CD4-positive, alpha-beta T cell (primary cell): ENCODE data around the gene TEX101. TPM values are rescaled to one million over a fixed set of nuclear protein-coding genes. Genes with fewer than 3 reads are reported as not detected.
"Not testable (repeated sequence)": the region's sequence is repeated elsewhere in the genome, so short reads cannot be mapped to it uniquely, and the experiment has no call there.

Source experiments
- ATAC-seq: fragments of 200-7000 bp; cut with Tn5 transposase; one replicate; pipeline ENCODE4 v1.10.0; 2022; ENCODE audit warnings: mild to moderate bottlenecking; ENCODE audit not compliant: poor library complexity
- CTCF ChIA-PET: fragments of 350-600 bp; sonication (Branson Sonifier 250); formaldehyde crosslinking; loops from one replicate; lab custom pipeline; 2021; ENCODE audit warnings: antibody characterized with exemption, inconsistent platforms; lab: Charles Lee
- POLR2A ChIA-PET: fragments of 350-600 bp; sonication (Branson Sonifier 250); formaldehyde crosslinking; loops from one replicate; lab custom pipeline; 2021; ENCODE audit warnings: antibody characterized with exemption, inconsistent platforms; lab: Charles Lee
- DNase-seq, 14 experiments: peaks; one replicate each; pipeline ENCODE4 v3.0.0-alpha.2; 2013 to 2020; ENCODE audit warnings: mixed read lengths in 2 of 14
- H3K27ac ChIP-seq, 2 donors: one replicate each; pipeline versions ENCODE4 v1.5.1 to v1.7.0; 2013; ENCODE audit warnings: low read length in 2 of 2, low read depth in 1 of 2, mild to moderate bottlenecking in 1 of 2
- H3K27me3 ChIP-seq, 2 experiments: 1 replicate in 1 of 2; 2 replicates in 1 of 2; pipeline versions ENCODE4 v1.6.1 to v1.7.0; 2013; ENCODE audit warnings: low read length in 2 of 2, control low read depth in 1 of 2, mild to moderate bottlenecking in 1 of 2, moderate library complexity in 1 of 2; ENCODE audit not compliant: insufficient read depth in 2 of 2, control insufficient read depth in 1 of 2
- H3K36me3 ChIP-seq: one replicate; pipeline ENCODE4 v1.6.1; 2013; ENCODE audit warnings: low read length, control low read depth; ENCODE audit not compliant: insufficient read depth
- H3K4me1 ChIP-seq: one replicate; pipeline ENCODE4 v1.6.1; 2013; ENCODE audit warnings: low read length, control low read depth; ENCODE audit not compliant: insufficient read depth
- H3K4me3 ChIP-seq: one replicate; pipeline ENCODE4 v1.5.1; 2013; ENCODE audit warnings: mild to moderate bottlenecking, low read length, moderate library complexity
- H3K9me3 ChIP-seq, 2 experiments: 1 replicate in 1 of 2; 2 replicates in 1 of 2; pipeline versions ENCODE4 v1.6.1 to v1.7.0; 2013; ENCODE audit warnings: low read length in 2 of 2, mild to moderate bottlenecking in 2 of 2, control low read depth in 1 of 2, moderate library complexity in 1 of 2; ENCODE audit not compliant: control insufficient read depth in 1 of 2, insufficient read depth in 1 of 2
- H3K27ac Mint-ChIP-seq: one replicate; pipeline ENCODE4 v1.8.0; 2020; ENCODE audit warnings: mixed read lengths
- H3K27me3 Mint-ChIP-seq: one replicate; pipeline ENCODE4 v1.8.0; 2021; ENCODE audit warnings: mixed read lengths
- H3K36me3 Mint-ChIP-seq: one replicate; pipeline ENCODE4 v1.8.0; 2021; ENCODE audit warnings: low read depth, mixed read lengths
- H3K4me1 Mint-ChIP-seq: one replicate; pipeline ENCODE4 v1.8.0; 2021; ENCODE audit warnings: low read depth, mixed read lengths
- H3K4me3 Mint-ChIP-seq: one replicate; pipeline ENCODE4 v1.8.0; 2020; ENCODE audit warnings: mild to moderate bottlenecking, mixed read lengths
- H3K9me3 Mint-ChIP-seq: one replicate; pipeline ENCODE4 v1.8.0; 2020; ENCODE audit warnings: mixed read lengths
- intact Hi-C, 2 experiments: fragments of 100-400 bp; cut with DNase I in 1 of 2; cut with micrococcal nuclease in 1 of 2; formaldehyde crosslinking; loops; one replicate each; pipeline versions ENCODE4 v1.15.1 to v1.9.0; 2023 to 2025; cut with DNase I, micrococcal nuclease
- total RNA-seq, 174 experiments: library from RNA in 2 of 174; stranded (reverse) in 2 of 174; gene quantifications; one replicate each; pipeline ENCODE4 v1.2.3 and lab custom pipeline; 2021 to 2026
- TF ChIP-seq, protein P1 (sequence below): fragments of 200-600 bp; IDR thresholded peaks from one replicate; pipeline ENCODE4 v1.8.0; 2022; ENCODE audit warnings: antibody characterized with exemption, mild to moderate bottlenecking

TEX101 gene
- total RNA-seq, 2 experiments from 2014 or later, result not detected

- Histone ChIP-seq H3K36me3 (no peaks in the 10 kb centered on the region), H3K4me1 (no peaks in the 10 kb centered on the region), H3K4me3 (no peak overlapping the region), H3K27ac (no peak overlapping the region), H3K9me3 (no peaks in the 10 kb centered on the region), H3K27me3 (no peaks in the 10 kb centered on the region)
- CTCF ChIA-PET, result interaction anchor here (0.6 kb wide), 1 partner anchor 1929 kb away, joined by 4 read pairs; no protein-coding TSS in a partner anchor
- POLR2A ChIA-PET, result no interaction called here
- ATAC-seq (no peak), DNase-seq (no peak)
- Mint-ChIP-seq H3K27ac (no peak overlapping the region), H3K4me1 (no peaks in the 10 kb centered on the region), H3K9me3 (no peaks in the 10 kb centered on the region), H3K36me3 (no peaks in the 10 kb centered on the region), H3K27me3 (peaks cover 12% of the 10 kb centered on the region), H3K4me3 (no peak overlapping the region)
- intact Hi-C loops, result no loop called here
- TF ChIP-seq, protein P1, sequence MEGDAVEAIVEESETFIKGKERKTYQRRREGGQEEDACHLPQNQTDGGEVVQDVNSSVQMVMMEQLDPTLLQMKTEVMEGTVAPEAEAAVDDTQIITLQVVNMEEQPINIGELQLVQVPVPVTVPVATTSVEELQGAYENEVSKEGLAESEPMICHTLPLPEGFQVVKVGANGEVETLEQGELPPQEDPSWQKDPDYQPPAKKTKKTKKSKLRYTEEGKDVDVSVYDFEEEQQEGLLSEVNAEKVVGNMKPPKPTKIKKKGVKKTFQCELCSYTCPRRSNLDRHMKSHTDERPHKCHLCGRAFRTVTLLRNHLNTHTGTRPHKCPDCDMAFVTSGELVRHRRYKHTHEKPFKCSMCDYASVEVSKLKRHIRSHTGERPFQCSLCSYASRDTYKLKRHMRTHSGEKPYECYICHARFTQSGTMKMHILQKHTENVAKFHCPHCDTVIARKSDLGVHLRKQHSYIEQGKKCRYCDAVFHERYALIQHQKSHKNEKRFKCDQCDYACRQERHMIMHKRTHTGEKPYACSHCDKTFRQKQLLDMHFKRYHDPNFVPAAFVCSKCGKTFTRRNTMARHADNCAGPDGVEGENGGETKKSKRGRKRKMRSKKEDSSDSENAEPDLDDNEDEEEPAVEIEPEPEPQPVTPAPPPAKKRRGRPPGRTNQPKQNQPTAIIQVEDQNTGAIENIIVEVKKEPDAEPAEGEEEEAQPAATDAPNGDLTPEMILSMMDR, result no peak
These were observed 33.8 kb upstream of the TEX101 start for GRCh38 chr19:43380771-43381386.

DNA sequence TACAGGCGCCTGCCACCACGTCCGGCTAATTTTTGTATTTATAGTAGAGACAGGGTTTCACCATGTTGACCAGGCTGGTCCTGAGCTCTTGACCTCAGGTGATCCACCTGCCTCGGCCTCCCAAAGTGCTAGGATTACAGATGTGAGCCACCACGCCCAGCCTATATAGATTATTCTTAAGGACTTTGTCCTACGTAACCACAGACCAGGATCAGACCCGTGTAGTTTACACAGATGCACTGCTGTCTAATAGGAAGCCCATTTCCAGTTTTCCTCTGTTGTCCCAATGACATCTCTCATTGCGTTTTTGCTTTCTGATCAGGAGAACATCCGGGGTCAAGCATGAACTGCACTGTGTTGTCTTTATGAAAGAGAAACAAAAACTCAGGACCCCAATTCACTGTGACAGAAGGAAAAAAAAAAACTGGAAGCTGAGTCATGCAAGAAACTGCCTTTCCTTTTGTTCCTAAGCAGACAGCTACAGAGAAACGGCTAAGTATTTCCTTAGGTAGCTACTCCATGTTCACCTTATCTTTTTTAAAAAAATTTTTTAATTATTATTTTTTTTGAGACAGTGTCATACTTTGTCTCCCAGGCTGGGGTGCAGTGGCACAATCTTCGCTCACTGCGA lies 32.0 kb upstream of the TEX101 start:
- peaks cover 12% of the 10 kb centered on the region for H3K27me3 Mint-ChIP-seq
- H3K4me3 ChIP-seq, CTCF ChIA-PET, H3K27me3 ChIP-seq, H3K9me3 ChIP-seq, intact Hi-C loops, H3K4me1 ChIP-seq, DNase-seq, H3K36me3 Mint-ChIP-seq, H3K4me3 Mint-ChIP-seq, H3K4me1 Mint-ChIP-seq, H3K27ac ChIP-seq, H3K36me3 ChIP-seq, ATAC-seq, H3K27ac Mint-ChIP-seq, H3K9me3 Mint-ChIP-seq, POLR2A ChIA-PET: not testable (repeated sequence)

DNA sequence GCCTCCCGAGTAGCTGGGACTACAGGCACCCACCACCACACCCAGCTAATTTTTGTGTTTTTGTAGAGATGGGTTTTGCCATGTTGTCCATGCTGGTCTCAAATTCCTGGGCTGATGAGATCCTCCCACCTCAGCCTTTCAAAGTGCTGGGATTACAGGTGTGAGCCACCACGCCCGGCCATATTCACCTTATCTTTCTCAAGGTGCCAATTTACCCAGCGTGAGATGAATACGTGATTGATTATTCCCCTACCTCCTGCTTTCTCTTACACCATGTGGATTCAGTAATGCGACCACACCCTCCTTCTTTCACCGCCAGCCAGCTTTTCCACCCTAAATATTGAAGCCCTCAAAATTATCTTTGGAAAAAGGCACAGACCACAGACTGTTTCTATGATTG lies 31.4 kb upstream of the TEX101 start:
- CTCF ChIA-PET, H3K9me3 ChIP-seq, H3K9me3 Mint-ChIP-seq, H3K4me1 Mint-ChIP-seq, POLR2A ChIA-PET, DNase-seq, H3K4me3 Mint-ChIP-seq, H3K27ac Mint-ChIP-seq, H3K4me3 ChIP-seq, H3K4me1 ChIP-seq, H3K36me3 Mint-ChIP-seq, ATAC-seq, H3K27me3 ChIP-seq, H3K27ac ChIP-seq, intact Hi-C loops, H3K36me3 ChIP-seq: not testable (repeated sequence)
- peaks cover 12% of the 10 kb centered on the region for H3K27me3 Mint-ChIP-seq

GRCh38 chr19:43383759-43384158 lies 30.9 kb upstream of the TEX101 start:
- H3K27ac ChIP-seq, H3K9me3 Mint-ChIP-seq, H3K36me3 Mint-ChIP-seq, H3K27ac Mint-ChIP-seq, ATAC-seq, DNase-seq, intact Hi-C loops, H3K36me3 ChIP-seq, H3K4me3 ChIP-seq, POLR2A ChIA-PET, H3K4me1 ChIP-seq, H3K9me3 ChIP-seq, H3K4me3 Mint-ChIP-seq, CTCF ChIA-PET, H3K27me3 ChIP-seq, H3K4me1 Mint-ChIP-seq: not testable (repeated sequence)
- H3K27me3 Mint-ChIP-seq, result peaks cover 12% of the 10 kb centered on the region

DNA sequence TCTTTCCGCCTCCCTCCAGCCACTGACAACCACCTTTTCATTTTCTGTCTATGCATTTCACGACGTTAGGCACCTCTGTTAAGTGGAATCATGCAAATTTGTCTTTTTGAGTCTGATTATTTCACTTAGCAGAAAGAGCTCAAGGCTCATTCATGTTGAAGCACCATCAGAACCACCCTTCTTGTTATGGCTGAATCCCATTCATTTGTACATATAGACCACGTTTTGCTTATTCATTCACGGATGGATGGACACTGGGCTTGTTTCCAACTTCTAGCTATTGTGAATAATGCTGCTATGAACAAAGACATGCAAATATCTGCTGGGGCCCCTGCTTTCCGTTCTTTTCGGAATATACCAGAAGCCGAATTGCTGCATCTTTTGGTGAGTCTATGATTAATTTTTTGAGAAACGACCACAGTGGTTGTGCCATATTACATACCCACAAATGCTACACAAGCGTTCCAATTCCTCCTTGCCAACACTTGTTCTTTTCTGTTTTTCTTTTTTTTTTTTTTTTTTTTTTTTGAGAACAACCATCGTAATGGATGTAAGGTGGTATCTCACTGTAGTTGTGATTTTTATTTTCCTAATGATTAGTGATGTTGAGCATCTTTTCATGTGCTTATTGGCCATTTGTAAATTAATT lies 23.7 kb upstream of the TEX101 start:
- H3K36me3 Mint-ChIP-seq, CTCF ChIA-PET, H3K9me3 Mint-ChIP-seq, H3K4me3 Mint-ChIP-seq, H3K36me3 ChIP-seq, POLR2A ChIA-PET, intact Hi-C loops, H3K27me3 ChIP-seq, H3K9me3 ChIP-seq, H3K4me3 ChIP-seq, ATAC-seq, H3K4me1 ChIP-seq, H3K27ac ChIP-seq, H3K4me1 Mint-ChIP-seq, DNase-seq, H3K27ac Mint-ChIP-seq: not testable (repeated sequence)
- H3K27me3 Mint-ChIP-seq, result peaks cover 22% of the 10 kb centered on the region

DNA sequence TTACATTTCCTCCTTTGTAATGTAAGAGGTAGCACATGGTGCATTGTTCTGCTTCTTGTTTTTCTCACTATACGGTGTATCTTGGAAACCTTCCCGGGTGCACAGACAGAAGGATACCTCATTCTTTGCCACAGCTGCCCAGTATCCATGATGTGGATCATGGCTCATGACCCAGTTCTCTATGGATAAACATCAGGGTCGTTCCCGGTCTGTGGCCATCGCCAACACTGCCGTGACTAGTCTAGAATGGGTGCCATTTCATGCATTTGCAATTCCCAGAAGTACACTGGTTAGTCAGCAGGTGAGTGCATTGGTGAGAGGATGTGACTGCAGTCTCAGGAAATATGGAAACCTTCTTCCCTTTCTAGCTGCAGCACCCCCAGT lies 23.1 kb upstream of the TEX101 start:
- H3K9me3 ChIP-seq, CTCF ChIA-PET, H3K27me3 ChIP-seq, POLR2A ChIA-PET, H3K4me1 Mint-ChIP-seq, H3K36me3 ChIP-seq, H3K27ac ChIP-seq, H3K36me3 Mint-ChIP-seq, H3K4me1 ChIP-seq, H3K27ac Mint-ChIP-seq, ATAC-seq, H3K9me3 Mint-ChIP-seq, DNase-seq, H3K4me3 ChIP-seq, H3K4me3 Mint-ChIP-seq, intact Hi-C loops: not testable (repeated sequence)
- peaks cover 26% of the 10 kb centered on the region for H3K27me3 Mint-ChIP-seq
